GM19025 (cell line): ENCODE measurements around the gene MOV10L1.
"Not testable (repeated sequence)": the region's sequence is repeated elsewhere in the genome, so short reads cannot be mapped to it uniquely, and the experiment has no call there.

Experiments
- ATAC-seq: cut with Tn5 transposase; IDR thresholded peaks from one replicate; pipeline ENCODE4 v1.9.1; 2021; ENCODE audit warnings: mild to moderate bottlenecking, low read depth, moderate library complexity; ENCODE audit not compliant: unreplicated experiment

The MOV10L1 gene

DNA sequence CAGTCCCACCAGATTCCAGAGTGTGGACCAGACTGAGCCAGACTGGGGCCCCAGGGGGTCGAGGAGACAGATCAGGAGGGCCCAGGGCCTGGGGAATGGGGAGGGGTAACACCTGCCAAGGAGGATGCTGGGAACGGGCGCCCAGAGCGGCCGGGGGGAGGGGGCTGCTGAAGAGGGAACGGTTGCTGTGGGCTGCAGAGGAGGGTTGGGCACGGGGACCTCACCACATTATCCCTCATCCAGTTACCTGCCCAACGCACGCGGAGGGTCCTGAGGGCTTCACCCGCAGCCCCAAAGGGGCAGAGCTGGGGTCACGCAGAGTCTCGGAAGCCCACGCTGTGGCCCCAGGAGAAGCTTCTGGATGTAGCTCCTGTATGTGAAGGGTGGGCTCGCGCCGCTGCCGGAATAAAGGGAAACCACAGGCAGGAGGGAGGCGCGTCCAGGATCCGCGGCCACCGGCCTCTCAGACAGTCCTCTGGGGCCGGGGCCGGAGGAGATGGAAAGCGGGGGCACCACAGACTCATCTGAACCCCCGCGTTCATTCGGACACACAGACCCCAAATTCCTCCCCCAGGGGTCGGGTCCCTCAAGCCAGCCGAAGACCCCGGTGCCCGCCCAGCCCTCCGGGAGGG lies 110.1 kb downstream of the MOV10L1 start:
- no peak for ATAC-seq

- ATAC-seq = peak; percentile 78
Measured at GRCh38 chr22:50200461-50201190, 110.8 kb downstream of the MOV10L1 start, which contains the start of gene SELENOO. Gene SELENOO (plus strand): TSS chr22:50201011. CDS start chr22:50201037, 26 bp downstream.

DNA sequence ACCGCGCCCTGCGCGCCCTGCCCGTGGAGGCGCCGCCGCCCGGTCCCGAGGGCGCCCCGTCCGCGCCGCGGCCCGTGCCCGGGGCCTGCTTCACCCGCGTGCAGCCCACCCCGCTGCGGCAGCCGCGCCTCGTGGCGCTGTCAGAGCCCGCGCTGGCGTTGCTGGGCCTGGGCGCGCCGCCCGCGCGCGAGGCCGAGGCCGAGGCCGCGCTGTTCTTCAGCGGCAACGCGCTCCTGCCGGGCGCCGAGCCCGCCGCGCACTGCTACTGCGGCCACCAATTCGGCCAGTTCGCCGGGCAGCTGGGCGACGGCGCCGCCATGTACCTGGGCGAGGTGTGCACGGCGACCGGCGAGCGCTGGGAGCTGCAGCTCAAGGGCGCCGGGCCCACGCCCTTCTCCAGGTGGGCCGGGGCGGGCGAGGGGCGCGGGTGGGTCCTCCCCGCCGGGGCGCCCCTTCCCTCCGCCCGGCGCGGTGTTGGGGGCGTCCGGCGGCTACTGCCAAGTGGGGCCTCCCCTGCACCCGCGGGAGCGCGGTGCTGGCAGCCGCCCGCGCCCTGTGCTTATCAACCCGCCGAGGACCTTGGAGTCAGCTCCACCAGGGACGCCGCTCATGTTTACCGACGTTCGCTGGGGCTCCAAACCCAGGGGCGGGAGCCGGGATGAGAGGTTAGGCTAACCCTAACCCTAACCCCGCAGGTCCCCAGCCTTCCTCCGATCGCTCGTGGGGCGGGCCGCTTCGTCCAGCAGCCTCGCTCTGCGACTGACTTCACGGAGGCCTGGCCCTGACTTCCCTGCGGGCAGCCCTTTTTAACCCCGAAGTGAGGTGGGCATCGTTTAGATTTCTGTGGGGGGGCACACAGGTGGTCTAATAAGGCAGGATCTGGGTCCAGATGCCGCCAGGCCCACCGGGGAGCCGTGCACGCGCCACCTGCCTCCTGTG lies 111.7 kb downstream of the MOV10L1 start:
- ATAC-seq = peak; percentile 36

GRCh38 chr22:50202130-50202666 lies 112.4 kb downstream of the MOV10L1 start:
- ATAC-seq = no peak

GRCh38 chr22:50203288-50203687 lies 113.5 kb downstream of the MOV10L1 start:
- ATAC-seq = no peak

GRCh38 chr22:50204571-50204970 lies 114.8 kb downstream of the MOV10L1 start:
- no peak for ATAC-seq

GRCh38 chr22:50204998-50205397 lies 115.2 kb downstream of the MOV10L1 start:
- not testable (repeated sequence) for ATAC-seq

DNA sequence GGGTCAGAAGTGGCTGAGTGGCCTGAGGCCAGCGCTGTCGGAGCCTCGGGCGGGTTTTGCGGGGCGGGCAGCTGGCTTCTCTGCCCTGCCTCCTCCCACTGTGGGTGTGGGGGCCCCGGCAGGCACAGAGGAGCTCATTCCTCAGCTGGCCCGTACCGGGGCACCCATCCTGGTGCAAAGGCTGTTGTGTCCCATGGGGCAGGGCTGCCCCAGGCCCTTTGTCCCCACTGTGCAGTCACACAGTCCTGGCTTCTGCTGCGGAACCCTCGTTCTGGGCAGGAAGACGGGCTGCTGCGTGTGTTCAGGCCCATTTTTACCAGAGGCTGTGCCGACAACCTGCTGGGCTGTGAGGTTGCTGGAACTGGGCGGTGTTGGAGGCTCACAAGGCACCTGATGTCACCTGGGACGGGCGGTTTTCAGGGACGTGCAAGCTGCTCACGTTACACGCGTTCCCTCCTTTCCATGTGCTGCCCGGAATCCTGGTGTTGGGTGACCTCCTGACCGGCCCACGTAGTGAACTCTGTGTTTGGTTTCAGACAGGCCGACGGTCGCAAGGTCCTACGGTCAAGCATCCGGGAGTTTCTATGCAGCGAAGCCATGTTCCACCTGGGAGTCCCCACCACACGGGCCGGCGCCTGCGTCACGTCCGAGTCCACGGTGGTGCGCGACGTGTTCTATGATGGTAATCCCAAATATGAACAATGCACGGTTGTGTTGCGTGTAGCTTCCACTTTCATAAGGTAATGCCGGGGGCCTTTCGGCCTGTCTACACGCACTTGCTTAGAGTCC lies 116.2 kb downstream of the MOV10L1 start:
- no peak for ATAC-seq

GRCh38 chr22:50206599-50206998 lies 116.8 kb downstream of the MOV10L1 start:
- ATAC-seq = no peak

GRCh38 chr22:50207383-50208140 lies 117.8 kb downstream of the MOV10L1 start:
- no peak for ATAC-seq

- ATAC-seq = no peak
Measured at GRCh38 chr22:50208430-50208938, 118.7 kb downstream of the MOV10L1 start.

DNA sequence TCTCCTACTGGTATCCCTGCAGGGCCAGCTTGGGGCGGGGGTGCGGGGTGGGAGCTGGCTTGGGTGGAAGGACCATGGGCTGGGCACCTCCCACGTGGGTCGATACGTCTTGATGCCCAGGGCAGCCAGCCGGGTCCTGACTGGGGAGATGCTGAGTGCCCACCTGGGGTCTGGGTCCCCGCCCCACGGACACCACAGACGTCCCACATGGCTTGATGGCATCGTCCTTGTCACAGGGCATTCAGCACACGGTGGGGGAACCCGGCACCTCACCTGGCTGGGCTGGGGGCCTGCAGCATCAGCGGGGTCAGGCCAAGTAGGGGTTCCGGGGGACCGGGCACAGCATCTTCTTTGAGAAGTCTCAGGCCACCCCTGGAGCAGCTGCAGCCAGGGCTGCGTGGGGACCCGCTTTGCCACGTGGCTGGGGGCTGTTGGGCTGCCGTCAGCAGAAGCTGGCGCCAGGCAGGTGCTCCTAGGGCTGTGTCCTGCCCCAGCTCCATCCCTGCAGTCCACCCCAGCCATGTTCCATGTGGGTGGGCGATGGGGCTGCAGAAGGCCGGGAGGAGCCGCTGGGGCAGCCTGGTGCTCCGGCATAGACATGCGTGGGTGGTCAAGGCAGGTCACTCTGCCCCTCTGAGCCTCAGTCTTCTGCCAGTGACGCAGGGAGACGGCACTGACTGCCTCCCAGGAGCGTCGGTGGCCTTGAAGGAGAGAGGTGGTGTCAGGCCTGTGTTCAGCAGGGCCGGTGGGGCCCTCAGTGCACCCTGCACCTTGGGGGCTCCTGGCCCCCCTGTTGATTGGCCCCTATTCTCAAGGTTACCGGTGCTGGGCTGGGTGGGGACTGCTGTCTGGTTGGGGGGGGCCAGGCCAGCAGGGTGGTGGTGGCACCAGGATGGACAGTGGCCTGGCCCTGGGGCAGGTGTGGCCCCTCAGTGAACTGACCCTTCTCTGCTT lies 119.4 kb downstream of the MOV10L1 start:
- no peak for ATAC-seq

DNA sequence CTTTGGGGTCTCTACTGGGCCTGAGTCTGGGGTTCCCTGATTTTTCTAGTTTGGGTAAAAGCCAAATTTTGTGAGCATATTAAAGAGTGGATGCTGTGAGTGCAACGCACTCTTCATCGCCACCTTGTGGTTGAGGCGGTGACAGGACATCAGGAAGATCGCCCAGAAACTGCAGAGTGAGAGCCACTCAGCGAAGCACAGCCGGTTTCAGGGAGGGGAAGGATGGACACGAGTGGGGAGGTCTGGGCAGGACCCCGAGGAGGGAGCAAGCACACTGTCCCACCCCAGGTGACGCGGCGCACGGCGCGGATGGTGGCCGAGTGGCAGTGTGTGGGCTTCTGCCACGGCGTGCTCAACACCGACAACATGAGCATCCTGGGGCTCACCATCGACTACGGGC lies 120.1 kb downstream of the MOV10L1 start:
- no peak for ATAC-seq

DNA sequence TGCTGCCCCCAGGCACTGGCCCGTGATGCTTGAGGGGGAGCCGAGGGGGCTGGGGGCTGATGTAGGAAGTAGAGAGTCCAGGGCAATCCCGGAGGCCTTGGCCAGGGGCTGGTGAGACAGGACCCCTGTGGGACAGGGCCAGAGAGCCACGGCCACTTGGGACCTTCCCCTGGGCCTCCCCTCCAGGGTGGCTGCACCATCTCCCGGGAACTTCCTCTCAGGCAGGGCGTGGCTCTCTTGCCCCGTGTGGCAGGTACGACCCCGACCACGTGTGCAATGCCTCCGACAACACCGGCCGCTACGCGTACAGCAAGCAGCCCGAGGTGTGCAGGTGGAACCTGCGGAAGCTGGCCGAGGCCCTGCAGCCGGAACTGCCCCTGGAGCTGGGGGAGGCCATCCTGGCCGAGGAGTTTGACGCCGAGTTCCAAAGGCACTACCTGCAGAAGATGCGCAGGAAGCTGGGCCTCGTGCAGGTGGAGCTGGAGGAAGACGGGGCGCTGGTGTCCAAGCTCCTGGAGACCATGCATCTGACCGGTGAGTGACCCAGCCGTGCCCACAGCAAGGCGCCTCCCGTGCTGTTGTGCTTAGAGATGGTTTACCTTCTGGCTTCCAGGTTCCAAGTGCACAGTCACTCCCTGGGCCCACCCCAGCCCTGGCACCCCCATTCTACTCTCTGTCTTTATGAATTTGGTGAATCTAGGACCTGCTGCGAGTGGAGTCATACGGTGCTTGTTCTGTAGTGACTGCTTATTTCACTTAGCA lies 120.8 kb downstream of the MOV10L1 start:
- no peak for ATAC-seq

GRCh38 chr22:50211147-50211546 lies 121.3 kb downstream of the MOV10L1 start:
- no peak for ATAC-seq
